Peyer's patch (tissue), 4 donors: ENCODE results near the gene TUFM.

Experiments
- CTCF ChIP-seq, 6 experiments: fragments of 450-650 bp in 4 of 6; fragments of 200-600 bp in 2 of 6; sonication (generic) in 1 of 6; IDR thresholded peaks; one replicate each; pipeline ENCODE4 v1.5.1; 2017 to 2019; ENCODE audit warnings: antibody characterized with exemption in 6 of 6, mild to moderate bottlenecking in 3 of 6, moderate library complexity in 1 of 6
- POLR2A ChIP-seq, 2 donors: fragments of 450-650 bp; IDR thresholded peaks; one replicate each; pipeline ENCODE4 v1.5.1; 2017; ENCODE audit warnings: antibody characterized with exemption in 2 of 2, mild to moderate bottlenecking in 2 of 2, moderate library complexity in 2 of 2

GRCh38 chr16:28844226-28844885, 1.8 kb downstream of the TUFM start:
- TF ChIP-seq CTCF (IDR thresholded peaks at IDR 0.05): no peak
- no peak for TF ChIP-seq POLR2A (IDR thresholded peaks at IDR 0.05)
